Hepatocyte (in vitro differentiated cells): ENCODE data around the gene EPHB2.

ENCODE experiments used
- EZH2 ChIP-seq: fragments of 200-600 bp; sonication (generic); IDR thresholded peaks from 2 replicates; pipeline ENCODE4 v1.6.1; 2016; ENCODE audit warnings: antibody characterized with exemption, mild to moderate bottlenecking, borderline replicate concordance
- EZH2phosphoT487 ChIP-seq: fragments of 200-600 bp; sonication (generic); IDR thresholded peaks from one replicate; pipeline ENCODE4 v1.6.1; 2018; ENCODE audit warnings: antibody characterized with exemption, mild to moderate bottlenecking, low read depth, moderate library complexity; ENCODE audit not compliant: unreplicated experiment, severe bottlenecking
- TF ChIP-seq, protein P1 (sequence below): fragments of 200-600 bp; sonication (generic); IDR thresholded peaks from 2 replicates; pipeline ENCODE4 v1.5.1; 2016; ENCODE audit warnings: antibody characterized with exemption, mild to moderate bottlenecking; ENCODE audit not compliant: poor library complexity

DNA sequence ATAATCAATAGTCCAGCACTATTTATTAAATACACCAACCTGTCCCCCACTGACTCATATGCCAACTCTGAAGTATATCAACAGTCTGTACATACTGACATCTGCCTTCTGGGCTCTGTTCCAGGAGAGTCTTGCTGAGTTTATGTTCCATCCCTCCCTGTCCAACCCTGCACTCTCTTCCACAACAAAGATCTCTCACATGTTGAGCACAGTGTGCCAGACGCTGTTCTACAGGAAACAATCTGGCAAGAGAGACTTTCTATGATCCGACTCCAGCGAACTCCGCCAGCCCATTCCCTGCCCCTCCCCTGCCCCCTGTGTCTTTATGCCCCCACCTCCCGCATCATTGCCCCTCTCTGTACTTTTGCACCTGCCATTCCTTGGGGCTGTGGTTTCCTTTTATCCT is 258.7 kb downstream of the EPHB2 start:
- TF ChIP-seq, protein P1, sequence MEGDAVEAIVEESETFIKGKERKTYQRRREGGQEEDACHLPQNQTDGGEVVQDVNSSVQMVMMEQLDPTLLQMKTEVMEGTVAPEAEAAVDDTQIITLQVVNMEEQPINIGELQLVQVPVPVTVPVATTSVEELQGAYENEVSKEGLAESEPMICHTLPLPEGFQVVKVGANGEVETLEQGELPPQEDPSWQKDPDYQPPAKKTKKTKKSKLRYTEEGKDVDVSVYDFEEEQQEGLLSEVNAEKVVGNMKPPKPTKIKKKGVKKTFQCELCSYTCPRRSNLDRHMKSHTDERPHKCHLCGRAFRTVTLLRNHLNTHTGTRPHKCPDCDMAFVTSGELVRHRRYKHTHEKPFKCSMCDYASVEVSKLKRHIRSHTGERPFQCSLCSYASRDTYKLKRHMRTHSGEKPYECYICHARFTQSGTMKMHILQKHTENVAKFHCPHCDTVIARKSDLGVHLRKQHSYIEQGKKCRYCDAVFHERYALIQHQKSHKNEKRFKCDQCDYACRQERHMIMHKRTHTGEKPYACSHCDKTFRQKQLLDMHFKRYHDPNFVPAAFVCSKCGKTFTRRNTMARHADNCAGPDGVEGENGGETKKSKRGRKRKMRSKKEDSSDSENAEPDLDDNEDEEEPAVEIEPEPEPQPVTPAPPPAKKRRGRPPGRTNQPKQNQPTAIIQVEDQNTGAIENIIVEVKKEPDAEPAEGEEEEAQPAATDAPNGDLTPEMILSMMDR, result no peak
- TF ChIP-seq EZH2phosphoT487, result no peak
- no peak for TF ChIP-seq EZH2
